HepG2 (cell line): ENCODE results near the gene TEAD1. TPM values are rescaled to one million over a fixed set of nuclear protein-coding genes. Genes with fewer than 3 reads are reported as not detected.

Experiments
- KLF15 ChIP-seq: sonication (generic); formaldehyde crosslinking; IDR thresholded peaks from 2 replicates; pipeline ENCODE4 v1.8.1; 2023; ENCODE audit warnings: borderline replicate concordance, mild to moderate bottlenecking, inconsistent platforms, missing genetic modification reagents, mixed read lengths
- PAXIP1 ChIP-seq: sonication (generic); formaldehyde crosslinking; conservative IDR thresholded peaks from 2 replicates; pipeline ENCODE4 v1.4.0; 2020; ENCODE audit warnings: mild to moderate bottlenecking, missing genetic modification reagents, moderate library complexity
- PLRG1 ChIP-seq: fragments of 450-650 bp; conservative IDR thresholded peaks from 2 replicates; pipeline ENCODE4 v1.6.1; 2016
- RNF2 ChIP-seq: fragments of 450-650 bp; conservative IDR thresholded peaks from 2 replicates; pipeline ENCODE4 v1.6.1; 2016; ENCODE audit warnings: low read depth
- SNAPC5 ChIP-seq: sonication (generic); formaldehyde crosslinking; IDR thresholded peaks from 2 replicates; pipeline ENCODE4 v1.8.1; 2023; ENCODE audit warnings: mild to moderate bottlenecking, missing genetic modification reagents, borderline replicate concordance
- SYNCRIP ChIP-seq: fragments of 200-400 bp; formaldehyde crosslinking; IDR thresholded peaks from 2 replicates; pipeline ENCODE4 v1.6.1; 2018; ENCODE audit warnings: mild to moderate bottlenecking, low read depth, low read length; ENCODE audit not compliant: insufficient read depth
- THAP8 ChIP-seq: sonication (generic); formaldehyde crosslinking; IDR thresholded peaks from 2 replicates; pipeline ENCODE4 v1.5.1; 2020; ENCODE audit warnings: missing genetic modification reagents, mild to moderate bottlenecking, borderline replicate concordance
- ZBTB37 ChIP-seq: sonication (generic); formaldehyde crosslinking; IDR thresholded peaks from 2 replicates; pipeline ENCODE4 v1.4.0; 2020; ENCODE audit warnings: mild to moderate bottlenecking, missing genetic modification reagents
- ZKSCAN1 ChIP-seq: fragments of 150-350 bp; IDR thresholded peaks from 2 replicates; pipeline ENCODE4 v1.6.1; 2014; ENCODE audit warnings: low read length
- ZNF224 ChIP-seq: sonication (generic); formaldehyde crosslinking; IDR thresholded peaks from 2 replicates; pipeline ENCODE4 v1.5.0; 2020; ENCODE audit warnings: mild to moderate bottlenecking, missing genetic modification reagents
- ZNF616 ChIP-seq: sonication (generic); formaldehyde crosslinking; IDR thresholded peaks from 2 replicates; pipeline ENCODE4 v1.5.0; 2020; ENCODE audit warnings: low read depth, mild to moderate bottlenecking, missing genetic modification reagents
- ZNF75D ChIP-seq: sonication (generic); formaldehyde crosslinking; IDR thresholded peaks from 2 replicates; pipeline ENCODE4 v1.8.1; 2023; ENCODE audit warnings: missing genetic modification reagents, mild to moderate bottlenecking, borderline replicate concordance
- polyA plus RNA-seq, 8 experiments: library from polyadenylated mRNA; depleted of rRNA in 3 of 8; stranded (reverse) in 7 of 8; unstranded in 1 of 8; fragments of >200 nt; fragmentation: Illumina TruSeq in 4 of 8; extraction: Trizol in 4 of 8; gene quantifications; 2 replicates each; pipeline versions ENCODE4 v1.2.1 to v1.2.3, GENCODE V29; 2011 to 2016; ENCODE audit warnings: low read depth in 4 of 8, missing spikeins in 1 of 8, mixed read lengths in 1 of 8; ENCODE audit not compliant: insufficient read depth in 1 of 8
- total RNA-seq, 5 experiments: library from RNA; depleted of rRNA; stranded (reverse); fragments of >200 nt; fragmentation: Illumina TruSeq; extraction: Trizol; gene quantifications; 2 replicates each; pipeline ENCODE4 v1.2.3, GENCODE V29; 2016; ENCODE audit warnings: low read depth in 1 of 5

TEAD1 gene
- total and polyA plus RNA-seq, 2 of the 13 experiments (the other 11 are each of a cell fraction or from before 2014, with no cell fraction given), result 20.1 to 30.5 TPM

- 0 out of 2 replicates have a peak, but pooled peaks have one; percentile 28 for TF ChIP-seq PAXIP1
- TF ChIP-seq ZNF616 (CRISPR knock-in tag), result no peak
- TF ChIP-seq ZKSCAN1, result no peak
- no peak for TF ChIP-seq ZBTB37 (CRISPR knock-in tag)
- TF ChIP-seq RNF2, result no peak
- TF ChIP-seq ZNF75D (CRISPR knock-in tag), result no peak
- no peak for TF ChIP-seq ZNF224 (CRISPR knock-in tag)
- TF ChIP-seq SYNCRIP, result no peak
- TF ChIP-seq KLF15 (CRISPR knock-in tag), result no peak
- no peak for TF ChIP-seq THAP8 (CRISPR knock-in tag)
- TF ChIP-seq PLRG1, result no peak
- TF ChIP-seq SNAPC5 (CRISPR knock-in tag), result no peak
These were observed 228.7 kb downstream of the TEAD1 start (continued) for GRCh38 chr11:12902791-12903486.
